ENCODE results near the gene SDK1. TPM values are rescaled to one million over a fixed set of nuclear protein-coding genes. Genes with fewer than 3 reads are reported as not detected.

The SDK1 gene
- total RNA-seq, 1 donor from 2014 or later: 4.3 TPM

DNA sequence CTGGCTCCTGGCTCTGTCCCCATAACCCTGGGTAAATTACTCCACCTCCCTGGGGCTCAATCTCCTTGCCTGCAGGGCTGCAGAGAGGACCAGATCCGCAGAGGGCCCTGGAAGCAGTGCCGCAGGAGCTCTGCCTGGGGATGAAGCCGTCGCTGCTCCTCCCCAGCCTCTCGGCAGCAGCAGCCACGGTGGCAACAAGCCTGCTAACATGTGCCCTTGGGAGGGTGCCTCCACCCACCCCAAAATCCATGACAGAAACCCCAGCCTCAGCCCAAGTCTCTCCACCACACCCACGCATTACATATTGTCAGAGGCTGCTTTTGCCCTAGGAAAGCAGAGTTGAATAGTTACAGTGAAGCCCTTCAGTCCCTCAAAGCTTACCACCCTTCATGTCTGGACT lies 894.6 kb downstream of the SDK1 start:
- no peak overlapping the region for H3K4me3 Mint-ChIP-seq (ENCODE audit: unreplicated experiment)
- peaks cover 12% of the 10 kb centered on the region for H3K27me3 Mint-ChIP-seq (ENCODE audit: unreplicated experiment)

GRCh38 chr7:4196121-4196819 lies 895.2 kb downstream of the SDK1 start:
- no peak overlapping the region for H3K27ac Mint-ChIP-seq (ENCODE audit: unreplicated experiment)
- TF ChIP-seq CTCF (IDR thresholded peaks at IDR 0.05; ENCODE audit: unreplicated experiment): no peak
- no peak overlapping the region for H3K4me3 Mint-ChIP-seq (ENCODE audit: unreplicated experiment)
- peaks cover 12% of the 10 kb centered on the region for H3K27me3 Mint-ChIP-seq (ENCODE audit: unreplicated experiment)
- H3K9me3 Mint-ChIP-seq (ENCODE audit: unreplicated experiment): no peaks in the 10 kb centered on the region
- no peak for DNase-seq (ENCODE audit: low spot score)
- H3K4me1 Mint-ChIP-seq (ENCODE audit: unreplicated experiment): no peaks in the 10 kb centered on the region
- peaks cover 4% of the 10 kb centered on the region for H3K36me3 Mint-ChIP-seq (ENCODE audit: low read depth, unreplicated experiment)

More for the DNA sequence above, 894.6 kb downstream of the SDK1 start:
- no peak for TF ChIP-seq CTCF (IDR thresholded peaks at IDR 0.05; ENCODE audit: unreplicated experiment)
- Mint-ChIP-seq H3K9me3 (ENCODE audit: unreplicated experiment) (no peaks in the 10 kb centered on the region), H3K36me3 (ENCODE audit: low read depth, unreplicated experiment) (peaks cover 4% of the 10 kb centered on the region), H3K4me1 (ENCODE audit: unreplicated experiment) (no peaks in the 10 kb centered on the region), H3K27ac (ENCODE audit: unreplicated experiment) (no peak overlapping the region)
- no peak for DNase-seq (ENCODE audit: low spot score)

DNA sequence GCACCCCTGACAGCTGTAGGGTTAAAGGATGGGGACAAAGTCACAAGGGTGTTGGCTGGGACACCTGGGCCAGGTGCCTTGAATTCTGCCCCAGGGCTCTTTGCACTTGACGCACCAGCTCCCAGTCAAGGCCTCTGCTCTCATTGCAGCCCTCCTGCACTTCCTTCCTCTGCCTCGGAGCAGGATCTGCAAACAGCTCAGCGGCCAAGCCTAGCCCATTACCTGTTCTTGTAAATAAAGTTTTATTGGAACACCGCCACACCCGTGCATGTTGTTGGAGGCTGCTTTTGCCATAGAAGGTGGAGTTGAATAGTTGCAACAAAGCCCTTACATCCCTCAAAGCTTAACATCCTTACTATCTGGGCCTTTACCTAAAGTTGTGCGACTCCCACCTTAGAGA lies 897.2 kb downstream of the SDK1 start:
- H3K4me3 Mint-ChIP-seq (ENCODE audit: unreplicated experiment): no peak overlapping the region
- no peak overlapping the region for H3K27ac Mint-ChIP-seq (ENCODE audit: unreplicated experiment)
- H3K27me3 Mint-ChIP-seq (ENCODE audit: unreplicated experiment): peaks cover 8% of the 10 kb centered on the region
- TF ChIP-seq CTCF (IDR thresholded peaks at IDR 0.05; ENCODE audit: unreplicated experiment): no peak
- H3K36me3 Mint-ChIP-seq (ENCODE audit: low read depth, unreplicated experiment): peaks cover 4% of the 10 kb centered on the region
- H3K4me1 Mint-ChIP-seq (ENCODE audit: unreplicated experiment): no peaks in the 10 kb centered on the region
- no peak for DNase-seq (ENCODE audit: low spot score)
- no peaks in the 10 kb centered on the region for H3K9me3 Mint-ChIP-seq (ENCODE audit: unreplicated experiment)

- peaks cover 5% of the 10 kb centered on the region for H3K27me3 Mint-ChIP-seq (ENCODE audit: unreplicated experiment)
- no peak overlapping the region for H3K27ac Mint-ChIP-seq (ENCODE audit: unreplicated experiment)
- H3K4me3 Mint-ChIP-seq (ENCODE audit: unreplicated experiment): no peak overlapping the region
- H3K36me3 Mint-ChIP-seq (ENCODE audit: low read depth, unreplicated experiment): peaks cover 8% of the 10 kb centered on the region
- no peaks in the 10 kb centered on the region for H3K9me3 Mint-ChIP-seq (ENCODE audit: unreplicated experiment)
- no peak for DNase-seq (ENCODE audit: low spot score)
- H3K4me1 Mint-ChIP-seq (ENCODE audit: unreplicated experiment): no peaks in the 10 kb centered on the region
- TF ChIP-seq CTCF (IDR thresholded peaks at IDR 0.05; ENCODE audit: unreplicated experiment): no peak
Observed at GRCh38 chr7:4200546-4201094, 899.6 kb downstream of the SDK1 start.

DNA sequence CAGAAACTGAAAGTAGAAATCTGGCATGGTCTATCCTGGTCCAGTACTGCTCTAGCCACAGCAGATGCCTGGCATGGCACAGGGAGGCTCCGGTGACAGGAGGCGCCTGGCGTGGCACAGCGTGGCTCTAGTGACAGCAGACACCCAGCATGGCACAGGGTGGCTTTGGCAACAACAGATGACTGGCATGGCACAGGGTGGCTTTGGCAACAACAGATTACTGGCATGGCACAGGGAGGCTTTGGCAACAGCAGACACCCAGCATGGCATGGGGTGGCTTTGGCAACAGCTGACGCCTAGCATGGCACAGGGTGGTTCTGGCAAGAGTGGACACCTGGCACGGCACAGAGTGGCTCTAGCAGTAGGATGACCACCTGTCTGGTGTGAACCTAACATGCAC lies 900.5 kb downstream of the SDK1 start:
- Mint-ChIP-seq H3K27ac (ENCODE audit: unreplicated experiment) (no peak overlapping the region), H3K9me3 (ENCODE audit: unreplicated experiment) (no peaks in the 10 kb centered on the region), H3K4me1 (ENCODE audit: unreplicated experiment) (no peaks in the 10 kb centered on the region), H3K36me3 (ENCODE audit: low read depth, unreplicated experiment) (peaks cover 9% of the 10 kb centered on the region), H3K4me3 (ENCODE audit: unreplicated experiment) (no peak overlapping the region), H3K27me3 (ENCODE audit: unreplicated experiment) (peaks cover 4% of the 10 kb centered on the region)
- DNase-seq (ENCODE audit: low spot score): no peak
- TF ChIP-seq CTCF (IDR thresholded peaks at IDR 0.05; ENCODE audit: unreplicated experiment): no peak

Data from endothelial cell (in vitro differentiated cells).